ENCODE results near the gene CNDP1.

CNDP1 gene

GRCh38 chr18:74528913-74529312, 5.4 kb upstream of the CNDP1 start:
- DNase-seq (ENCODE audit: insufficient read length, low spot score) (no peak), FAIRE-seq (no peak)
- TF ChIP-seq POLR2AphosphoS5 (IDR thresholded peaks at IDR 0.05; ENCODE audit: low read depth, low read length) (no peak), TAF1 (IDR thresholded peaks at IDR 0.05; ENCODE audit: low read depth, low read length) (no peak), POU2F2 (IDR thresholded peaks at IDR 0.05; ENCODE audit: low read depth, low read length) (no peak), SPI1 (IDR thresholded peaks at IDR 0.05; ENCODE audit: low read depth, low read length) (no peak), PAX5 (IDR thresholded peaks at IDR 0.05; ENCODE audit: insufficient read depth, low read length, severe bottlenecking) (no peak), POLR2A (IDR thresholded peaks at IDR 0.05; ENCODE audit: low read depth, low read length) (no peak)

- FAIRE-seq (no peak), DNase-seq (ENCODE audit: insufficient read length, low spot score) (no peak)
- TF ChIP-seq POU2F2 (IDR thresholded peaks at IDR 0.05; ENCODE audit: low read depth, low read length) = no peak
- TF ChIP-seq POLR2A (IDR thresholded peaks at IDR 0.05; ENCODE audit: low read depth, low read length) = no peak
- TF ChIP-seq POLR2AphosphoS5 (IDR thresholded peaks at IDR 0.05; ENCODE audit: low read depth, low read length) = no peak
- TF ChIP-seq SPI1 (IDR thresholded peaks at IDR 0.05; ENCODE audit: low read depth, low read length) = no peak
- no peak for TF ChIP-seq PAX5 (IDR thresholded peaks at IDR 0.05; ENCODE audit: insufficient read depth, low read length, severe bottlenecking)
- no peak for TF ChIP-seq TAF1 (IDR thresholded peaks at IDR 0.05; ENCODE audit: low read depth, low read length)
Measured at GRCh38 chr18:74529378-74529777, 4.9 kb upstream of the CNDP1 start.

- DNase-seq (ENCODE audit: insufficient read length, low spot score) = no peak
- FAIRE-seq = no peak
- TF ChIP-seq SPI1 (IDR thresholded peaks at IDR 0.05; ENCODE audit: low read depth, low read length) = no peak
- no peak for TF ChIP-seq POLR2A (IDR thresholded peaks at IDR 0.05; ENCODE audit: low read depth, low read length)
- no peak for TF ChIP-seq PAX5 (IDR thresholded peaks at IDR 0.05; ENCODE audit: insufficient read depth, low read length, severe bottlenecking)
- TF ChIP-seq TAF1 (IDR thresholded peaks at IDR 0.05; ENCODE audit: low read depth, low read length) = no peak
- no peak for TF ChIP-seq POLR2AphosphoS5 (IDR thresholded peaks at IDR 0.05; ENCODE audit: low read depth, low read length)
- TF ChIP-seq POU2F2 (IDR thresholded peaks at IDR 0.05; ENCODE audit: low read depth, low read length) = no peak
Measured at GRCh38 chr18:74529811-74530583, 4.3 kb upstream of the CNDP1 start.

GRCh38 chr18:74530584-74530862, 3.8 kb upstream of the CNDP1 start:
- TF ChIP-seq POLR2AphosphoS5 (IDR thresholded peaks at IDR 0.05; ENCODE audit: low read depth, low read length) (no peak), POU2F2 (IDR thresholded peaks at IDR 0.05; ENCODE audit: low read depth, low read length) (no peak), SPI1 (IDR thresholded peaks at IDR 0.05; ENCODE audit: low read depth, low read length) (no peak), POLR2A (IDR thresholded peaks at IDR 0.05; ENCODE audit: low read depth, low read length) (no peak), TAF1 (IDR thresholded peaks at IDR 0.05; ENCODE audit: low read depth, low read length) (no peak), PAX5 (IDR thresholded peaks at IDR 0.05; ENCODE audit: insufficient read depth, low read length, severe bottlenecking) (no peak)
- FAIRE-seq (no peak), DNase-seq (ENCODE audit: insufficient read length, low spot score) (no peak)

- no peak for DNase-seq (ENCODE audit: insufficient read length, low spot score)
- no peak for FAIRE-seq
- TF ChIP-seq POLR2A (IDR thresholded peaks at IDR 0.05; ENCODE audit: low read depth, low read length) (no peak), PAX5 (IDR thresholded peaks at IDR 0.05; ENCODE audit: insufficient read depth, low read length, severe bottlenecking) (no peak), SPI1 (IDR thresholded peaks at IDR 0.05; ENCODE audit: low read depth, low read length) (no peak), POU2F2 (IDR thresholded peaks at IDR 0.05; ENCODE audit: low read depth, low read length) (no peak), TAF1 (IDR thresholded peaks at IDR 0.05; ENCODE audit: low read depth, low read length) (no peak), POLR2AphosphoS5 (IDR thresholded peaks at IDR 0.05; ENCODE audit: low read depth, low read length) (no peak)
Measured at GRCh38 chr18:74531043-74531442, 3.3 kb upstream of the CNDP1 start.

- DNase-seq (ENCODE audit: insufficient read length, low spot score) (no peak), FAIRE-seq (no peak)
- TF ChIP-seq POU2F2 (IDR thresholded peaks at IDR 0.05; ENCODE audit: low read depth, low read length) = no peak
- TF ChIP-seq POLR2AphosphoS5 (IDR thresholded peaks at IDR 0.05; ENCODE audit: low read depth, low read length) = no peak
- no peak for TF ChIP-seq TAF1 (IDR thresholded peaks at IDR 0.05; ENCODE audit: low read depth, low read length)
- TF ChIP-seq POLR2A (IDR thresholded peaks at IDR 0.05; ENCODE audit: low read depth, low read length) = no peak
- TF ChIP-seq SPI1 (IDR thresholded peaks at IDR 0.05; ENCODE audit: low read depth, low read length) = no peak
- no peak for TF ChIP-seq PAX5 (IDR thresholded peaks at IDR 0.05; ENCODE audit: insufficient read depth, low read length, severe bottlenecking)
Measured at GRCh38 chr18:74532511-74533025, 1.7 kb upstream of the CNDP1 start.

GRCh38 chr18:74533666-74534065, 634 bp upstream of the CNDP1 start:
- DNase-seq (ENCODE audit: insufficient read length, low spot score) (no peak), FAIRE-seq (no peak)
- no peak for TF ChIP-seq POLR2AphosphoS5 (IDR thresholded peaks at IDR 0.05; ENCODE audit: low read depth, low read length)
- TF ChIP-seq PAX5 (IDR thresholded peaks at IDR 0.05; ENCODE audit: insufficient read depth, low read length, severe bottlenecking) = no peak
- no peak for TF ChIP-seq SPI1 (IDR thresholded peaks at IDR 0.05; ENCODE audit: low read depth, low read length)
- no peak for TF ChIP-seq TAF1 (IDR thresholded peaks at IDR 0.05; ENCODE audit: low read depth, low read length)

- DNase-seq (ENCODE audit: insufficient read length, low spot score) (no peak), FAIRE-seq (no peak)
- no peak for TF ChIP-seq TAF1 (IDR thresholded peaks at IDR 0.05; ENCODE audit: low read depth, low read length)
Measured at GRCh38 chr18:74534981-74535649, 815 bp downstream of the CNDP1 start.

GRCh38 chr18:74539289-74539688, 5.0 kb downstream of the CNDP1 start:
- FAIRE-seq = no peak
- no peak for DNase-seq (ENCODE audit: insufficient read length, low spot score)
- TF ChIP-seq TAF1 (IDR thresholded peaks at IDR 0.05; ENCODE audit: low read depth, low read length) (no peak), POU2F2 (IDR thresholded peaks at IDR 0.05; ENCODE audit: low read depth, low read length) (no peak), PAX5 (IDR thresholded peaks at IDR 0.05; ENCODE audit: insufficient read depth, low read length, severe bottlenecking) (no peak), POLR2AphosphoS5 (IDR thresholded peaks at IDR 0.05; ENCODE audit: low read depth, low read length) (no peak), SPI1 (IDR thresholded peaks at IDR 0.05; ENCODE audit: low read depth, low read length) (no peak), POLR2A (IDR thresholded peaks at IDR 0.05; ENCODE audit: low read depth, low read length) (no peak)
